GF-D8 (cell line): Measurements from ENCODE around the gene KRTAP10-2.
"Not testable (repeated sequence)": the region's sequence is repeated elsewhere in the genome, so short reads cannot be mapped to it uniquely, and the experiment has no call there.

ENCODE experiments used
- DNase-seq: peaks from one replicate; lab custom pipeline; 2025; lab: John Stamatoyannopoulos, UW

The KRTAP10-2 gene

DNA sequence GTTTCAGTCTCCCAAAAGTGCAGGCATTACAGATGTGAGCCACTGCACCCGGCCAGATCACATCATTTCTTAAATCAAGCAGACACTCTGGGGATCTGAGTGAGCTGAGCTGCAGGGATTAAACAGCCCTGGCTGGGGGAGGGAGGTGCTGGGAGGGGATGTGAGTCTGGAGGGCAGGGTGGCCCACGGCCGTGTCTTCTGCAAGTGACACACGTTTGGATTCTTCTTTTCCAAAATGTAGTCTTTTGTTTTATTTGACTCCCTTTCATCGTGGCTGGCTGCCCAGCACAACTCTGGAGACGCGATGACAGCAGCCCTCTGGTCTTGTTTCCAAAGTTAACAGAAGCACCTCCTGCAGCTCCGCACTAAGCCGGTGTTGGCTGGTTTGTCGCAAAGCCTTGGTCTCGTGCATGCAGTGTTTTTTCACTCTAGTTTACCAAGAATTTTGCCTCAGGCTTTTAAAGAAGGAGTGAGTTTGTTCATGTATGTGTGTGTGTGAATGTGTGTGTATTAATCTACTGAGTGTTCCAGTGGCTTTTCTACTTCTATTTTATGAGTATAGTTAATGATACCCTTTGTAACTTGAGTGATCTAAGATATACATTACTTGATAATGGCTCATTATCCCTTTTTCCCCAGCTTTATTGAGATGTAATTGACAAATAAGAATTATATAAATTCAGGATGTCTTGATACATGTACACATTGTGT, 31.9 kb upstream of the KRTAP10-2 start:
- no peak for DNase-seq

DNA sequence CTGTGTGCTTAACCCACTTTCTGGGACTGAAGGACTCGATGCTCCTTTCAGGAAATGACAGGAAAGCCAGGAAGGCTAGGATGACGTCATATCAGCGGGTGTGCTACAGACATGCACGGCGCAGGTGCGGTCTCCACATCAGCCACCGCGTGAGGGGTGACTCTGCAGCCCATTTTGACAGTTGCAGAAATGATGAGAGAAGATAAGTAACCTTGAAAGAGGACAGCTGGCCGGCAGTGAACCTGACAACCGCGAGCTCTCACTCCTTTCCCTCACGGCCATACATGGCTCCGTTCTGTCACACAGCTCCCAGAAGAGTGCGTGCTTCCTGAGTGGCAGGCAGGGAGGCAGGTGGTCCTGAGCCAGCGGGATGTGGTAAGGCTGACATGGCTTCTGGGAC, 30.8 kb upstream of the KRTAP10-2 start:
- DNase-seq = no peak

GRCh38 chr21:44581158-44581557, 29.9 kb upstream of the KRTAP10-2 start:
- DNase-seq = no peak

DNA sequence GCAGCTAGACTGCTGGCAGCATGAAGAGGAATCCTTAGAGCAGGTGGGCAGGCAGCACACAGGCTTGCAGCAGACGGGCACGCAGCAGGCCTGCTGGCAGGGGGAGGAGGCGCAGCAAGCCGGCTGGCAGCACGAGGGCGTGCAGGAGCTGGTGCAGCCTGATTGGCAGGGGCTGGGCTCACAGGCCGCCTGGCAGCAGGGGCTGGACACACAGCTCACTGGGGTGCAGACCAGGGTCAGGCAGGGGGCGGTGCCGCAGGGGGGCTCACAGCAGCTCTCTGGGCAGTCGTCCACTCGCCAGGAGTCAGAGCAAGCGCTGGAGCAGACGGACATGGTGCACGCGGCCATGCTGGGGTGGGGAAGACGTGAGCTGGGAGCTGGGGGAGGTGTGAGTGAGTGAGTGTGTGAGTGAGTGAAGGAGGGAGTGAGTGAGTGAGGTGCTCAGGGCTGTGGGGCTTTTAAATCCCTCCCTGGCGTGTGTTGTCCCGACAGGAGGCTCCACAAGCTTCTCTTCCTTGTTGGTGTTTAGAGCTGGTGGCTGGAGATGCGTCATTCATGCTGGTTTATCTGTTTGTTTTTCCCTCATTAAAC, 29.0 kb upstream of the KRTAP10-2 start, which contains the start of gene KRTAP10-5:
TSS of gene KRTAP10-5 (minus strand) at position 374 of the 591 bp plus-strand sequence. CDS start at position 348, 26 bp downstream.
- DNase-seq = not testable (repeated sequence)

- DNase-seq = no peak
These were observed 28.5 kb upstream of the KRTAP10-2 start for GRCh38 chr21:44579833-44580144.

DNA sequence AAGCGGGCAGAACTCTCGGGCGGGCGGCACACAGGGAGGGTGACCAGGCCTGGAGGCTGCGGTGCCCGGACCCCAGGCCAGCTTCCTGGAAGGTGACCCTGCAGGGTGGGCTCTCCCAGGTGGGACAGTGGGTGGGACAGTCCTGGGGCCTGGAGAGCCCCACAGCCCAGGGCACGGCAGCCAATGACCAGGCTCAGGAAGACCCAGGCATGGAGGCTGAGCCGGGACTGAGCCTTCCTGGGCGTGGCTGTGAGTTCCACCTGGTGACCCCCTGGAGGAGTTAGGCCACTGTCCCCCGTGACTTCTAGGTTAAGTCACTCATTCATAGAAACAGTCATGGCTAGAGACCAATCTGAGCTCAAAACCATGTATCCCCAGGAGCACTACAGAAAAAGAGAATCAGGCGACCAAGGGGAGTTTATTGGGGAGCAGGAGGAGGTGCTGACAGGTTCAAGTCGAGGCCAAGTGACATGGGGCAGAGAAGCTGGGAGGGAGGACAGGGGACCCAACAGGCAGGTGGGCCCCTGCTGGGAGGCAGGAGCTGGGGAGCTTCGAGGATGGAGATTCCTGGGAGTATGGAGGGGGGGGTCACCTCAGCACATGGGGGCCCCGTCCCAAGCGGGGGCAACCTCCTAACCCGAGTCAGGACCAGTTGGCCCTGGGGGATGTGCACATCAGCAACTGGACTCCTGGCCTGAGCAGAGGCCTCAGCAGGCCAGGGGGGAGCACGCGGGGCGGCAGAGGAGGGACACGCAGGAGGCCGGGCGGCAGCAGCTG, 27.9 kb upstream of the KRTAP10-2 start:
- DNase-seq = no peak

DNA sequence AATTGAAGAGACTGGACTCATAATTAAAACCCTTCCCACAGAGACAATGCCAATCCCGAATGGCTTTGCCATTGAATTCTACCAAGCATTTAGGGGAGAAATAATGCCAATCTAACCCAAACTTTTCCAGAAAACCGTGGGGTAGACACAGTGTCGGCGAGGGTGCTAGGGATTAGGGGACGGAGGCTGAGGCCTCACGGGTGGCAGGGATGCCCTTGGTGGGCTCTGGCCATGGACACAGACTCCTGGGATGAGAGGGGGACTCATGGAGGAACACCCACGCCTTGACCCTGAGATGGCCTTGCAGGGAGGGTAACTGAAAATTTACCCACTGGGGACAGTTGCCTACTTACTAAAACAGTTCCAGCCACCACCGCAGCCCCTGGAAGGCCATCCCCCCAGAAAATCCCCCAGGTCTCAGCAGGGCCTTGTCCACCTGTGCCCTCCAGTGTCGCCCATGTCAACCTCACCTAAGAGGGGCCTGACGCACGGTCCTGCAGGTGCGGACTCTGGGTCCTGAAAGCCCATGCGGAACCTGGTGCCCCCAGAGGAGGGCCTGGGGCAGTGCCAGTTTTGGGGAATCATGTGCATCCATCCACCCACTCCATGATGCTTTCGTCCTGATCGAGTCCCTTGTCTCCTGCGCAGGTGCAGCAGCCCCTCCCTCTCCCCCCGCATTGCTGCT, 27.2 kb upstream of the KRTAP10-2 start:
- no peak for DNase-seq

GRCh38 chr21:44576025-44576420, 24.7 kb upstream of the KRTAP10-2 start:
- no peak for DNase-seq

DNA sequence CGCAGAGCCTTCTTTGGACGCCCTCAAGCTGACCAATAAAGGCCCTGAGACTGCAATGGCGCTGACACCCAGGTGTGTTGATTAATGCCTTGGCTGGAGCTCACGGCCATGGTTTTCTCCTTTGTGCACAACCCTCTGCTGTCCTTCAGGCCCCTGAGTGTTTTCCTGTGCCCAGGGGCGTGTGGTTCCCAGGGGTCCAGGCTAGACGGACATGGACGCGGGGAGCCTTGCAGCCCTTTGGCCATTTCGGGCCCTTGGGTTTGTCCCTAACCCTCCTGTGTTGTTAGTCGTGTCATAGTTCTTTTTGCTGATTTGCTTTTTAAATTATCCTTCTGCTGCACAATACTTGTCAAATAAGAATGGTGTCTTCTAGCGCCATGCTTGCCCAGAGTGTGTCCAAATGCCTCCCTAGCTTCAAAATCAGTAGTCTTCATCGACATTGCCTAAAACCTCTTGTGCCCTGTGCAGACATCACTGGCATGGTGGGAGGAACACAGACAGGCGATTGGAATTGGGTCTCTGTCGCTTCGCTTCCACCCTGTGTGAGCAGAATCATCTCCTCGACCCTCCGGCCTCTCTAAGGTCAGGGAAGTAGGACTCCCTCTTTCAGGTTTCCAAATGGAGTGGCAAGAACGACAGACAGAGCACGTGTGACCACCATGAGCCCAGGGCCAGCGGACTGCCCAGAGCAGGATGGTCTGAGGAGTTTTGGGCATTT, 24.2 kb upstream of the KRTAP10-2 start:
- DNase-seq = no peak

DNA sequence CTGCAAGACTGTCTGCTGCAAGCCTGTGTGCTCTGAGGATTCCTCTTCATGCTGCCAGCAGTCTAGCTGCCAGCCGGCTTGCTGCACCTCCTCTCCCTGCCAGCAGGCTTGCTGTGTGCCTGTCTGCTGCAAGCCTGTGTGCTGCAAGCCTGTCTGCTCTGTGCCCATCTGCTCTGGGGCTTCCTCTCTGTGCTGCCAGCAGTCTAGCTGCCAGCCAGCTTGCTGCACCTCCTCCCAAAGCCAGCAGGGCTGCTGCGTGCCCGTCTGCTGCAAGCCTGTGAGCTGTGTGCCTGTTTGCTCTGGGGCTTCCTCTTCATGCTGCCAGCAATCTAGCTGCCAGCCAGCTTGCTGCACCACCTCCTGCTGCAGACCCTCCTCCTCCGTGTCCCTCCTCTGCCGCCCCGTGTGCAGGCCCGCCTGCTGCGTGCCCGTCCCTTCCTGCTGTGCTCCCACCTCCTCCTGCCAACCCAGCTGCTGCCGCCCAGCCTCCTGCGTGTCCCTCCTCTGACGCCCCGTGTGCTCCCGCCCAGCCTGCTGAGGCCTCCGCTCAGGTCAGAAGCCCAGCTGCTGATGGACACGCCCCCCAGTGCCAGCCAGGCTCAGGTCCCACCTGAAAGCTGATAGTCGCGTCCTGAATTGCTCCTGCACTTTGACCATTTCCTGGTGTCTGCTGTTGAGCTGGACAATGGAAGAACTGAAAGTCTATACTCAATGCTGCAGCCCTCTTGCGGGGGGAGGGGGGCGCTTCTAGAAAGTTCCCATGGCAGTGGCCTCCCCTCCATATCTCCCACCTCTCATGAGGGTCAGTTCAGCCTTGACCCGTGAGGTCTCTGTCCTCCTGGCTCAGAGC, 23.4 kb upstream of the KRTAP10-2 start:
- no peak for DNase-seq

DNA sequence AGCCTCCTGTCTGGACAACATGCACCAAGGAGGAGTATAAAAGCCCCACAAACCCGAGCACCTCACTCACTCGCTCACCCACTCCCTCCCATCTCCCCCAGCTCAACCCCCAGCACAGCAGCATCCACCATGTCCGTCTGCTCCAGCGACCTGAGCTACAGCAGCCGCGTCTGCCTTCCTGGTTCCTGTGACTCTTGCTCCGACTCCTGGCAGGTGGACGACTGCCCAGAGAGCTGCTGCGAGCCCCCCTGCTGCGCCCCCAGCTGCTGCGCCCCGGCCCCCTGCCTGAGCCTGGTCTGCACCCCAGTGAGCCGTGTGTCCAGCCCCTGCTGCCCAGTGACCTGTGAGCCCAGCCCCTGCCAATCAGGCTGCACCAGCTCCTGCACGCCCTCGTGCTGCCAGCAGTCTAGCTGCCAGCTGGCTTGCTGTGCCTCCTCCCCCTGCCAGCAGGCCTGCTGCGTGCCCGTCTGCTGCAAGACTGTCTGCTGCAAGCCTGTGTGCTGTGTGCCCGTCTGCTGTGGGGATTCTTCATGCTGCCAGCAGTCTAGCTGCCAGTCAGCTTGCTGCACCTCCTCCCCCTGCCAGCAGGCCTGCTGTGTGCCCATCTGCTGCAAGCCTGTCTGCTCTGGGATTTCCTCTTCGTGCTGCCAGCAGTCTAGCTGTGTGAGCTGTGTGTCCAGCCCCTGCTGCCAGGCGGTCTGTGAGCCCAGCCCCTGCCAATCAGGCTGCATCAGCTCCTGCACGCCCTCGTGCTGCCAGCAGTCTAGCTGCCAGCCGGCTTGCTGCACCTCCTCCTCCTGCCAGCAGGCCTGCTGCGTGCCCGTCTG, 22.5 kb upstream of the KRTAP10-2 start, which contains the start of gene KRTAP10-4:
TSS of gene KRTAP10-4 (plus strand) at position 100 of the 827 bp plus-strand sequence. CDS start at position 130, 30 bp downstream.
- not testable (repeated sequence) for DNase-seq

DNA sequence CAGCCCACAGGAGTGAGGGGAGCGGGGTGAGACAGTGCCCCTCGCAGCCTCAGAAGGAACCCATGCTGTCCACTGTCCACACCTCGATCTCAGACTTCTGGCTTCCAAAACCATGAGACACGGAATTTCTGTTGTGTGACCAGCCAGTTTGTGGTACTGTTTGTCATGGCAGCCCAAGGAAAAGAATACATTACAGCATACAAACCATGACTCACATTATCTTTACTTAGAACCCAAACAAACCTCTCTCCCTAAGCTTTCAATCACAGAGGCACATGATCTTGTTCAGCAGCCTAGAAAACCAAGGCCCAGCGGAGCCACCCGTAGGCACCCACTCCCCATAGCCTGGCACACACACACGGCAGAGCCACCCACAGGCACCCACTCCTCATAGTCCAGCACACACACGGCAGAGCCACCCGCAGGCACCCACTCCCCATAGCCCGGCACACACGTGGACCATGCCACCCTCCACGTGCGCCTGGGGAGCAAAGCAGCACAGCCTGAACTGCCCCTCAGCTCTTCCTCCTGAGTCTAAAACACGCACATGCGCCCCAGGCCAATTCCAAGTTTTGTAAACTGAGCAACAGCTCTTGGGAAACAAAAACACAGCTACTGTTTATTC, 21.8 kb upstream of the KRTAP10-2 start:
- DNase-seq = no peak

- no peak for DNase-seq
These were observed 20.8 kb upstream of the KRTAP10-2 start for GRCh38 chr21:44571844-44572782.

GRCh38 chr21:44571296-44571695, 20.0 kb upstream of the KRTAP10-2 start:
- DNase-seq = no peak

- DNase-seq = no peak
These were observed 18.7 kb upstream of the KRTAP10-2 start for GRCh38 chr21:44569861-44570517.

DNA sequence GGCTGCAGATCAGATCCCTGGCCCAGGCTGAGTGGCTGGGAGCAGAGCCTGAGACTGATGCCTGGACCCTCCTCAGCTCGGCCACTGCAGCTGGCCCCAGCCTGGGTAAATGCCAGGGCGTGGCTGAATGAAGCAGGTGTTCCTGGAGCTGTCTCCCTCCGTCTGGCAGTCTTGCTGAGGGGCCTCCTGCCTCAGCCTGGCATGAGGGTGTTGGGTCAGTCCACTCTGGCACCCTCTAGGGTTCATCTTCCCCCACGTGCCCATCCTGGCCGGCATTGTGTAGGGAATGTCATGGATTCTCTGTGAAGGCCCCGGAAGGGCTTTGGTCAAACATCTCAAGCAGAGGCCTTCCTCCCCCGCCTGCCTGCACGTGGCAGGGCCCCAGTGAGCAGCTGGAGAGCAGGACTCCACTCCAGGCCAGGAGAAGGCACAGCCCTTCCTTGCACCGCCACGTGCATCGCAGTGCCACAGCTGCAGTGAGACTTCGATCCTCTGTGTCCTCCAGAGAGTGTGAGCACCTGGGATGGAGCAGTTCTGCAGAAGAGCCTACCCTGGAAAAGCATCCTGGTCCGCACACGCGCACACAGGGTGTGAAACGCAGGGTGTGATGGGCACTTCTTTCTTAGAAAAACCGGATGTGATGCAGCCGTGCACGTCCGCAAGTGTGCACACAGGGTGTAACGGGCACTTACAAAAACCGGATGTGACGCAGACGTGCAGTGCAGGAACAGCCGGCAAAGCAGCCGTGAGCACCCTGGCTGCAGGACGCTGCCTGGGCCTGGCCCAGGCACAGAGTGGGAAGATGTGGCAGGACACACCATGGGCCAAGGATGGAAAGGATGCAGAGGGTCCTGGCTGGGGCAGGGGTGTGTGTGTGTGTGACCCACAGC, 17.6 kb upstream of the KRTAP10-2 start:
- no peak for DNase-seq

DNA sequence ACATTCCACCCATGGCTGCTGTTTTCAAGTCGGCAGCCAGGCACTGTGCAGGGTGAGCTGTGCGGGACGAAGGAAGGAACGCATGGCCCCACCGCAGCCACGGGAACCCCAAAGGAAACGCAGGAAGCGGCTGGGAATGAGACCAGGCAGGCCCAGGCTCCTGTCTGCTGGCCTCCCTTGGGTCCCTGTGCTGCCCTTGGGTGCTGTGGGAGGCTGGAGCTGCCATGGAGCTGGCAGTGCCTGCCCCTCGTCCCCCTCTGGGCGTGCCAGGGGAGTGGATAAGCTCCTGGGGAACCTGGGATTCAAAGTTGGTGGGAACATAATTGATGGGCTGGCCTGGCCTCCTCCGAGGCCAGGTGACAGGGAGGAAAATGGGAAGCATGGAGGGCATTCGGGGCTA, 17.0 kb upstream of the KRTAP10-2 start:
- DNase-seq = no peak
